Subcutaneous preadipocyte (primary cell): ENCODE results near the gene PEX16. TPM values are rescaled to one million over a fixed set of nuclear protein-coding genes. Genes with fewer than 3 reads are reported as not detected.

Experiments used
- total RNA-seq: library from RNA; depleted of rRNA; stranded (reverse); fragments of >200 nt; gene quantifications from 2 replicates; pipeline ENCODE4 v1.2.3, GENCODE V29; 2012

The PEX16 gene
- total RNA-seq, result 29.7 and 30.9 TPM in 2 replicates

DNA sequence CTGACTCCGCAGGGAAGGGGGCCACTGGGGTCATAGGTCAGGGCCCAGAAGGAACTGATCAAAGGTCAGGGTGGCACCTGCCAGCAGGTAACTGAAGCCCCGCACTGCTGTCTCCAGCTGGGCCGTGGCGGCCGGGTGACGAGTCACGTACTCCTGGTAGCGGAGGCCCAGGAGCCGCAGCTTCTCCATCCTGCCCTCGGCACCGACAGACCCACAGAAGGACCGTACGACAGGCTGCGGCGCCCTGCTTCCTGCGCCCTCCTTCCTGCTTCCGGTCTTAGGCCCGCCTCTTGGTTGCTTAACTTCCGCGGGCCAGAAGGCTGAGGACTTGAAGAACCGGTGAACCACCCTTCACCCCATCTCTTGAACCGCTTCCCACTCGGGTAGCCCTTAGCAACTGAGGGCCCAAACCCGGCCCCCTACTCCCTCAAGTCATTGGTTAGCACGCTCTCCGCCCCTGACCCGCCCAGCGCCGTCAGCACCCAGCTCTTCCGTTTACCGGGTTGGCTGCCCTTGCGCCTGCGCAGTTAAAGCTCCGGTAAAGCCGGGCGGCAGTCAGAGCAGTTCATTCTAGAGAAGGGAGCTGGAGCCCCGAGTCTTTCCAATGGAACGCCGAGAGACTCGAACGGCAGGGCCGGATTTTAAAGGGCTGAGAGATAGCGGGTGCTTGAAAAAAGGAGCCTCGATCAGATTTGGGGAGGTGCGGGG is at the start of gene PEX16:
TSS of gene PEX16 (minus strand) at position 255 of the 708 bp plus-strand sequence. CDS start at position 189, 66 bp downstream.

DNA sequence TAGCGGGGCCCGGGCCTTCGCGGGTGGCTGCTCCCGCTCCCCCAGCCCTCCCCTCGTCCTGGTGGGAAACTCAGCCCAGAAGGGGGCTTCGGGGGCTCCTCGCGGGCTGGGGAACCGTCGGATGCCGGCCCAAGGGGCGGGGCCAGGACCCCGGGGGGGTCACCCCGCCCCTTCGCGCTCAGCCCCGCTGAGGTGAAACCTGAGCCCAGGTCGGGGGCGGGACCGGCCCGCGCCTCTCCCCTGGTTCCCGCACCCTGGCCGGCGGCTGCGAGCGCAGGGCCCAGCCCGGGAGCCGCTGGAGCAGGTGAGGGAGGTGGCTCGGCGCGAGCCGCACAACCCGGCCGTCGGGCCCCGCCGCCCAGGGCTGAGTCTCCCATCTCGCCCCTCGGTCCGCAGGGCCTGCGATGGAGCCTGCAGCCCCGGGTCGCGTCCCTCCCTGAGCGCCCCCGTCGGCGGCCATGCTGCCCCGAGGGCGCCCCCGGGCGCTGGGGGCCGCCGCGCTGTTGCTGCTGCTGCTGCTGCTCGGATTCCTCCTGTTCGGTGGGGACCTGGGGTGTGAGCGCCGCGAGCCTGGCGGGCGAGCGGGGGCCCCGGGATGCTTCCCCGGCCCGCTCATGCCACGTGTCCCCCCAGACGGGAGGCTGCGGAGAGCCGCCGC is 4.9 kb upstream of the PEX16 start, which contains the start of gene LARGE2:
TSS of gene LARGE2 (plus strand) at position 232 of the 658 bp plus-strand sequence. CDS start at position 459, 227 bp downstream.

DNA sequence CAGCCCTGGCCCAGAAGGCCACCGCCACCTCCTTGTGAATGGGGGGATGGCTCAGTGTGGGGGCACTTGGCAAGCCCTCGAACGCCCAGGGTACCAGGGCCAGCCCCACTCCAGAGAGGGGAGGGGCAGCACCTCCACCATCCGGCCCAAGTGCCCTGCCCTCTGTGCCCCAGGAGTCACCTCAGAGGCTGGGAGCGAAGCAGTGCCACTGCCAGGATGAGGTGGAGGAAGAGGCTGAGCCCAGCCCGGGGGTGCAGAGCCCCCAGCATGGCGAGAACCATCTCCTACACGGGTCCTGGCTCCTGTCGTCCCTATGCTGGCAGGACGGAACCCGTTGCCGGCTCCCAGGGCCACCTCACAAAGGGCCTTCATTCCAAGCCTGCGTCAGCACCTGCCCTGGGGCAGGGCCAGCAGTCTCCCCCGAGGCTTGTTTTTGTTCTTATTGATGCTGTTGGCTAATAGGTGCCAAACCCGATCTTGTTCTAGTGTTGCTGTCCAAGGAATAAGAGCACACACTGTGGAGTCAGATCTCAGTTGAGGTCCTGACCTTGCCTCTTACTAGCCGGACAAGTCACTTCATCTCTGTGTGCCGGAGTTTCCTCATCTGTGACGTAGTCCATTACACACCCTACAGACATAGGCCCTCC is 10.6 kb downstream of the PEX16 start, which contains the start of gene FREY1:
TSS of gene FREY1 (minus strand) at position 307 of the 647 bp plus-strand sequence. CDS start at position 281, 26 bp downstream.

DNA sequence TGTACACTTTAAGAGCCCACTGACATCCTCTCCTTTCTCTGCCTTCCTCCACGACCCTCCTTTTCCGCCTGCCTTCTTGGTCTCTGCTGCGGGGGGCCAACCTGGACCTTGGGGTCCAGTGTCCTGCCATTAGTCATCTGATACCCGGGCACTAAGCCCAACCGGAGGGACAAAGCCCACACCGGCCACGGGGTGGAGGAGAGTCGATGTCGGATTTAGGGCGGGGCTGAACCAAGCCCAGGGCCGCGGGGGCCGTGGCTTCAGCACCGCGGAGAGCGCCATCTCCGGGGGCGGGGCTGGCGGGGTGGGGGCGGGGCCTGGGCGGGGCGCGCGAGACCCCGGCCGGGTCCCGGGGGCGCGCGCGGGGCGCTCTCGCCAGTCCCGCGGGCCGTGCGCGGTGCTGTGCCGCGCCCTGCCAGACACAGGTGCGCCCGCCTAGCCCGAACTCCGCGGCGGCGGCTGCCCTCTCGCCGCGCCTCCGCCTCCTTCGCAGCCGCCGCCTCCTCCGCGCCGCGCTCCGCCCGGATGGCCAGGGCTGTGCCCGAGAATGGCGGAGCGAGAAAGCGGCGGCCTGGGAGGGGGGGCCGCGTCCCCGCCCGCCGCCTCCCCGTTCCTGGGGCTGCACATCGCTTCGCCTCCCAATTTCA is 32.3 kb downstream of the PEX16 start, which contains the start of gene MAPK8IP1:
TSS of gene MAPK8IP1 (plus strand) at position 378 of the 647 bp plus-strand sequence. CDS start at position 548, 170 bp downstream.

Other genes starting within 250 kb of the PEX16 start
- gene SLC35C1, start 112.7 kb downstream of the PEX16 start, total RNA-seq, result 8.8 and 10.9 TPM in 2 replicates
- 10.7 and 13.3 TPM in 2 replicates for gene CRY2, start 70.4 kb downstream of the PEX16 start, total RNA-seq
- 7.3 and 7.4 TPM in 2 replicates for gene MAPK8IP1, start 32.2 kb downstream of the PEX16 start, total RNA-seq
- 1.5 and 2.3 TPM in 2 replicates for gene FREY1, start 10.6 kb downstream of the PEX16 start, total RNA-seq
- gene LARGE2, start 4.8 kb upstream of the PEX16 start, total RNA-seq, result not detected in 2 replicates
- 10.7 and 14.5 TPM in 2 replicates for gene PHF21A, start 203.6 kb upstream of the PEX16 start, total RNA-seq